Measurements from ENCODE around the gene TMEM143.

DNA sequence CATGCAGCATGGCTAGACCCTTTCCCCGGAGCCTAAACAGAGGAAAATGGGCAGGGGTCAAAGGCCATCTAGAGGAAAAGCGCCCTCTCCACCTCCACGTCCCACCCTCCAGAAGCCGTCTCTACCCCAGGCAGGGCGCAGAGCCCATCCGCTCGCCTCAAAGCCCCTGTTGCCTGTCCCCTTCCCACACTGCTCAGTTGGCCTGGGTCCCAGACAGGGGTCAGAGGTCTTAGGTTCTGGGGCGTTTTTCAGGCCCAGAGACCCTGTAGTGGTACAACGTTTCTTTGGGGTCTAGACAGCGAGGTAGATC, 285 bp downstream of the TMEM143 start:
- TF ChIP-seq, protein P1, sequence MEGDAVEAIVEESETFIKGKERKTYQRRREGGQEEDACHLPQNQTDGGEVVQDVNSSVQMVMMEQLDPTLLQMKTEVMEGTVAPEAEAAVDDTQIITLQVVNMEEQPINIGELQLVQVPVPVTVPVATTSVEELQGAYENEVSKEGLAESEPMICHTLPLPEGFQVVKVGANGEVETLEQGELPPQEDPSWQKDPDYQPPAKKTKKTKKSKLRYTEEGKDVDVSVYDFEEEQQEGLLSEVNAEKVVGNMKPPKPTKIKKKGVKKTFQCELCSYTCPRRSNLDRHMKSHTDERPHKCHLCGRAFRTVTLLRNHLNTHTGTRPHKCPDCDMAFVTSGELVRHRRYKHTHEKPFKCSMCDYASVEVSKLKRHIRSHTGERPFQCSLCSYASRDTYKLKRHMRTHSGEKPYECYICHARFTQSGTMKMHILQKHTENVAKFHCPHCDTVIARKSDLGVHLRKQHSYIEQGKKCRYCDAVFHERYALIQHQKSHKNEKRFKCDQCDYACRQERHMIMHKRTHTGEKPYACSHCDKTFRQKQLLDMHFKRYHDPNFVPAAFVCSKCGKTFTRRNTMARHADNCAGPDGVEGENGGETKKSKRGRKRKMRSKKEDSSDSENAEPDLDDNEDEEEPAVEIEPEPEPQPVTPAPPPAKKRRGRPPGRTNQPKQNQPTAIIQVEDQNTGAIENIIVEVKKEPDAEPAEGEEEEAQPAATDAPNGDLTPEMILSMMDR (IDR thresholded peaks at IDR 0.05): no peak
- TF ChIP-seq POLR2A (IDR thresholded peaks at IDR 0.05): peak in 1 of 2 donors; percentile 6
